Stimulated activated naive CD8-positive, alpha-beta T cell treated with anti-CD3 and anti-CD28 coated beads, Interleukin-15, amount 100 ng/mL, for 72 hours (primary cell): ENCODE data around the gene MLLT3.

Experiments used
- ATAC-seq: fragments of 150-1000 bp; cut with Tn5 transposase; 2 replicates; pipeline ENCODE4 v1.10.0; 2021; ENCODE audit warnings: mild to moderate bottlenecking, moderate library complexity
- DNase-seq, 2 donors: peaks; one replicate each; pipeline ENCODE4 v3.0.0; 2021 to 2022
- H3K27ac Mint-ChIP-seq, 2 donors: one replicate each; pipeline ENCODE4 v1.8.0; 2022; ENCODE audit warnings: mild to moderate bottlenecking in 2 of 2, mixed read lengths in 2 of 2, moderate library complexity in 2 of 2
- H3K27me3 Mint-ChIP-seq: one replicate; pipeline ENCODE4 v1.8.0; 2022; ENCODE audit warnings: mixed read lengths
- H3K4me1 Mint-ChIP-seq: one replicate; pipeline ENCODE4 v1.8.0; 2022; ENCODE audit warnings: mild to moderate bottlenecking, mixed read lengths
- H3K4me3 Mint-ChIP-seq, 2 donors: one replicate each; pipeline ENCODE4 v1.8.0; 2022; ENCODE audit warnings: mild to moderate bottlenecking in 2 of 2, mixed read lengths in 2 of 2, moderate library complexity in 1 of 2
- H3K9me3 Mint-ChIP-seq, 2 donors: one replicate each; pipeline ENCODE4 v1.8.0; 2022; ENCODE audit warnings: mixed read lengths in 2 of 2

Gene MLLT3

GRCh38 chr9:20436476-20437195, 185.7 kb downstream of the MLLT3 start:
- Mint-ChIP-seq H3K9me3 (no peaks in the 10 kb centered on the region), H3K4me3 (no peak overlapping the region), H3K4me1 (peaks cover 17% of the 10 kb centered on the region), H3K27me3 (no peaks in the 10 kb centered on the region), H3K27ac (no peak overlapping the region)
- ATAC-seq = peak; percentile 60
- DNase-seq = no peak

- Mint-ChIP-seq H3K9me3 (no peaks in the 10 kb centered on the region), H3K27me3 (no peaks in the 10 kb centered on the region), H3K4me3 (no peak overlapping the region), H3K4me1 (peaks cover 14% of the 10 kb centered on the region), H3K27ac (no peak overlapping the region)
- ATAC-seq (no peak), DNase-seq (no peak)
Measured at GRCh38 chr9:20428976-20429375, 193.3 kb downstream of the MLLT3 start.

DNA sequence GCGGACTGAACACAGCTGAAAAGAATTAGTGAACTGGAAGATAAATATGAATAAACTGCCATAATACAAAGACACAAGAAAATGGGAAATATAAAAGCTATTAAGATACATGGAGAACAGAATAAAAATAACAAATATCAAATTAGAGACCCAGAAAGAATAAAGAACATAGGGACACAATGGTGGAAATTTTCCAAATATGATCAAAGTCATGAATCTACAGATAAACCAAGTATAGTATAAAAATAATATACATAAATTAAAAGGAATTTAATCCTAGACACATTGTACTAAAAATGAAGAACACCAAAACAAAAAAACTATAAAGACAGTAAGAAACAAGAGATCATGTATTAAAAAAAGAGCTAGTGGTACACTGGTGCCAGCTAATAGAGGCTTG, 194.9 kb downstream of the MLLT3 start:
- Mint-ChIP-seq H3K27me3 (no peaks in the 10 kb centered on the region), H3K4me3 (no peak overlapping the region), H3K27ac (peak overlapping the region in 1 of 2 donors; percentile 61), H3K4me1 (peaks cover 17% of the 10 kb centered on the region), H3K9me3 (no peaks in the 10 kb centered on the region)
- DNase-seq = no peak
- no peak for ATAC-seq

DNA sequence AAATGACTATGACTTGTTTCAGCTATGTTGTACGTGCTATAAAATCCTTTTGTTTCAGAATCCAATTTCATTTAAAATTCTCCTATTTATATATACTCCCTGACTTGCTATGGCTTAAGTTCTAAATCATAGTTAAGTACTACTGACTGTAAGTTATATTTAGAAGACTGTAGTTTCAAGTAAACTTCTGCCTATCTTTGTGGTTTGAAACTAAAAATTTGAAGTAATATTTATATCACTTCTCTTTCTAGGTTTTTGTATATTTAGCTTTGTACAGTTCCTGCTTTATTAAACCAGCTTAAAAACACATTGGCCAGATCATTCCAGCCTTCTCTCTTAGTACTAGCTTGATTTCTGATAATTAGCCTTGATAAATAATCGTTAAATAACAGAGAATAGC, 196.3 kb downstream of the MLLT3 start:
- Mint-ChIP-seq H3K9me3 (no peaks in the 10 kb centered on the region), H3K4me3 (no peak overlapping the region), H3K4me1 (peaks cover 24% of the 10 kb centered on the region), H3K27me3 (no peaks in the 10 kb centered on the region), H3K27ac (no peak overlapping the region)
- no peak for DNase-seq
- no peak for ATAC-seq

DNA sequence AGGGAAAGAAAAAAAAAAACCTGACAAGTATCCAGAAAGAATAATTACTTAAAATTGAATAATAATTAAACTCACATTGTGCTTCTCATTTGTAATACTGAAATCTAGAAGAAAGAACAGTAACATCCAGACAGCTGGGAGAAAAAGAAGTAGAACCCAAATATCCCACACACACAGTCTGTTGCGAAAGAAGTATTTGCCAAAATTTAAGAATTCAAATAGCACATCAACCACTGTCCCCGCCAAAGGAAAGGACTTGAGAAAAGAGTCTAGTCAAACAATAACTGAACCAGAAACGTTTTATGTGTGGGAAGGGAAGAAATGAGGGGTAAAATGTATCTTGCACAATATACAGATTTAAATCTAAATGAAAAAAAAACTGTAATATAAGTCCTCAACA, 202.8 kb downstream of the MLLT3 start:
- ATAC-seq = no peak
- Mint-ChIP-seq H3K9me3 (no peaks in the 10 kb centered on the region), H3K27ac (no peak overlapping the region), H3K27me3 (no peaks in the 10 kb centered on the region), H3K4me3 (no peak overlapping the region), H3K4me1 (peaks cover 39% of the 10 kb centered on the region)
- DNase-seq = no peak

GRCh38 chr9:20418485-20418884, 203.8 kb downstream of the MLLT3 start:
- H3K4me3 Mint-ChIP-seq = no peak overlapping the region
- ATAC-seq (no peak), DNase-seq (no peak)
- H3K4me1 Mint-ChIP-seq = peaks cover 34% of the 10 kb centered on the region
- no peak overlapping the region for H3K27ac Mint-ChIP-seq
- no peaks in the 10 kb centered on the region for H3K9me3 Mint-ChIP-seq
- H3K27me3 Mint-ChIP-seq = no peaks in the 10 kb centered on the region

GRCh38 chr9:20417373-20418080, 204.8 kb downstream of the MLLT3 start:
- peaks cover 33% of the 10 kb centered on the region for H3K4me1 Mint-ChIP-seq
- no peaks in the 10 kb centered on the region for H3K9me3 Mint-ChIP-seq
- ATAC-seq (no peak), DNase-seq (no peak)
- no peak overlapping the region for H3K4me3 Mint-ChIP-seq
- H3K27me3 Mint-ChIP-seq = no peaks in the 10 kb centered on the region
- H3K27ac Mint-ChIP-seq = no peak overlapping the region

DNA sequence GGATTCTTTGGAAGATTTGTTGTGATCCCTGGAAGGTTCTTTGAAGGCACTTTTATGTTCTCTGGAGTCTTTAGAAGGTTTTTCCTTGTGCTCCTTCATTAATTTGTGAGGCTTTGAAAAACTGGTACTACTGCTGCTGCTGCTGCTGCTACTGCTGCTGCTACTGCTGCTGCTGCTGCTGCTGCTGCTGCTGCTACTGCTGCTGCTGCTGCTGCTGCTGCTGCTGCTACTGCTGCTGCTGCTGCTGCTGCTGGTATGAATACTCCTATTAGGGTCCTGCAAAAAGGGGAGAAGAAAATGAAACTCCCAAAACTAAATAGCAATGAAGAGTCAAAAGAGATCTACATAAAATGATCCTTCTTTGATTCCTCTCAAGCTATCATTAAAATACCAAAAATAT, 208.1 kb downstream of the MLLT3 start:
- Mint-ChIP-seq H3K27ac (no peak overlapping the region), H3K27me3 (no peaks in the 10 kb centered on the region), H3K4me1 (peaks cover 34% of the 10 kb centered on the region), H3K4me3 (no peak overlapping the region), H3K9me3 (no peaks in the 10 kb centered on the region)
- DNase-seq (no peak), ATAC-seq (no peak)

GRCh38 chr9:20409321-20410092, 212.8 kb downstream of the MLLT3 start:
- H3K27ac Mint-ChIP-seq = peak overlapping the region in 1 of 2 donors; percentile 70
- no peak overlapping the region for H3K4me3 Mint-ChIP-seq
- no peaks in the 10 kb centered on the region for H3K9me3 Mint-ChIP-seq

DNA sequence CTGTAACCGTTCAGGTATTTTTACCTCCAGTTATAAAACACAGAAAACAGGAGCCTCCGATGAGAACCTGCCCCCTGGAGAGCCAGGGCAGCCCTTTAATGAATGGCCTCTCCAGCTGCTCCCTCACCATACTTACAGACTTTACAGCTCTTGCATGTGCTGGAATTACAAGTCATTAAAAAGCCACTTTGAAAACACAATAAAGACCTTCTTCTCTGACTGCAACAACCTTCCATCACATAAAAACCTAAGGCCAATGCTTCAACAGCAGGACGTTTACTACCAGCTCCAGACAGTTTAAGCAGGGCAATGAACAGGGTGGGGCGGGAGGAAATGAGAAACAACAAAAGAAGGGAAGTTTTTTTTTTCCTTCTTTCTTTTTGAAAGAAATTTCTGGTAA, 213.8 kb downstream of the MLLT3 start:
- ATAC-seq (no peak), DNase-seq (no peak)
- no peaks in the 10 kb centered on the region for H3K27me3 Mint-ChIP-seq
- no peak overlapping the region for H3K4me3 Mint-ChIP-seq
- no peaks in the 10 kb centered on the region for H3K9me3 Mint-ChIP-seq
- no peak overlapping the region for H3K27ac Mint-ChIP-seq
- peaks cover 28% of the 10 kb centered on the region for H3K4me1 Mint-ChIP-seq

More at GRCh38 chr9:20409321-20410092, 212.8 kb downstream of the MLLT3 start:
- no peak for DNase-seq
- Mint-ChIP-seq H3K4me1 (peaks cover 28% of the 10 kb centered on the region), H3K27me3 (no peaks in the 10 kb centered on the region)
- ATAC-seq = no peak

- H3K4me1 Mint-ChIP-seq = peaks cover 38% of the 10 kb centered on the region
- peaks cover under 1 to 2% of the 10 kb centered on the region in 2 donors for H3K9me3 Mint-ChIP-seq
- no peak overlapping the region for H3K4me3 Mint-ChIP-seq
- H3K27ac Mint-ChIP-seq = no peak overlapping the region
- ATAC-seq = no peak
- no peaks in the 10 kb centered on the region for H3K27me3 Mint-ChIP-seq
- no peak for DNase-seq
Measured at GRCh38 chr9:20407013-20407412, 215.3 kb downstream of the MLLT3 start.

DNA sequence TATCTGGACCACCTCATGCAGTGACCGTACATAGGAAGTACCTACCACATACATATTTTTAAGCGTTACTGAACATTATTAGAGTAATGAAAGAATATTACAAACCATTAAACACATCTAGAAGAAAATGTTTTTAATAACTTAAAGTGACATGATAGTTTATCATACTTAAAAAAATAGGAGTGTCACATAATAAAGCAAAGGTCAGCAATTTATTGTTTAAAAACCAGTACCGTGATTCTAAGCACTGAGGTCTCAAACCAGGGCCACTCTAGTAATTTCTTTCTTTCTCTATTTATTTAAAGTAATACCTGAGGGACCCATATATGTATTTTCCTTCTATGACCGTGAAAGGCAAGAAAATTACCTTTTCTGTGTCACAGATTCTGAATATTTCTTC, 216.0 kb downstream of the MLLT3 start:
- Mint-ChIP-seq H3K27me3 (no peaks in the 10 kb centered on the region), H3K4me3 (no peak overlapping the region), H3K9me3 (peaks cover 7 to 8% of the 10 kb centered on the region in 2 donors), H3K27ac (no peak overlapping the region), H3K4me1 (peaks cover 45% of the 10 kb centered on the region)
- DNase-seq = no peak
- ATAC-seq = no peak

DNA sequence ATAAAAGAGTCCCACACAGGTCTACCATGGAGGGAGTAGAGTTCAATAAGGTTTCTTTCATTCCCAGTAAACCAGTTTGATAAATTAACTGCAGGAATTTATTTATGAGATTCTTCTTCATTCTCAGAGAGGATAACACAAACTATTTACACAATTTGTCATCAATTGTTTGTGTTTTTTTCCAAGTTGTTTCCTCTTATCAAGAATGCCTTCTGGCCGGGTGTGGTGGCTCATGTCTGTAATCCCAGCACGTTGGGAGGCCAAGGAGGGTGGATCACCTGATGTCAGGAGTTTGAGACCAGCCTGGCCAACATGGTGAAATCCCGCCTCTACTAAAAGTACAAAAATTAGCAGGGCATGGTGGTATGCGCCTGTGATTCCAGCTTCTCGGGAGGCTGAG, 216.7 kb downstream of the MLLT3 start:
- peaks cover 41% of the 10 kb centered on the region for H3K4me1 Mint-ChIP-seq
- H3K4me3 Mint-ChIP-seq = no peak overlapping the region
- no peak for DNase-seq
- H3K27ac Mint-ChIP-seq = no peak overlapping the region
- H3K9me3 Mint-ChIP-seq = peaks cover 8% of the 10 kb centered on the region in 2 donors
- no peak for ATAC-seq
- no peaks in the 10 kb centered on the region for H3K27me3 Mint-ChIP-seq

- peaks cover 36% of the 10 kb centered on the region for H3K4me1 Mint-ChIP-seq
- H3K27me3 Mint-ChIP-seq = no peaks in the 10 kb centered on the region
- peaks cover 8% of the 10 kb centered on the region in 2 donors for H3K9me3 Mint-ChIP-seq
- no peak for DNase-seq
- H3K4me3 Mint-ChIP-seq = no peak overlapping the region
- ATAC-seq = no peak
- H3K27ac Mint-ChIP-seq = no peak overlapping the region
Measured at GRCh38 chr9:20405078-20405477, 217.2 kb downstream of the MLLT3 start.

DNA sequence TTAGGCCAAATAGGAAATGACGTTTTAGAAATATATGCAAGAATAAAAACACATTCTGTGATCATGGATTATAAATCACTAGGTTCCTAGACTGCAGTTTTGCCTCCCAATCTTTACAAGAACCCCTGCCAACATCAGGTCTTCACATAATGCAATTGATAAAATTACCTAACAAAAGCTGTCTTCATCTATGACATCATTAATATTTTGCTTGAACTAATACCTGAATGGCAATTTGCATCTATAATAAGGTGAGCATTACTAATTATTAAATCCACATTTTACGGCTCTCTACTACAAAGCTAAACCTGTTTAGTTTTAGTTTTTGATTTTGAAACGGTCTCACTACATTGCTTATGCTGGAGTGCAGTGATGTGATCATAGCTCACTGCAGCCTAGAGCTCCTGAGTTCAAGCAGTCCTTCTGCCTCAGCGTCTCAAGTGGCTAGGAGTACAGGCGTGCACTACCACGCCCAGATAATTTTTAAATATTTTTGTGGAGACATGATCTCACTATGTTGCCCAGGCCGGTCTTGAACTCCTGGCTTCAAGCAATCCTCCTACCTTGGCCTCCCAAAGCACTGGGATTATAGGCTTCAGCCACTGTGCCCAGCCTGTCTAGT, 218.0 kb downstream of the MLLT3 start:
- Mint-ChIP-seq H3K4me1 (peaks cover 36% of the 10 kb centered on the region), H3K9me3 (peaks cover 8% of the 10 kb centered on the region in 2 donors), H3K27me3 (no peaks in the 10 kb centered on the region), H3K4me3 (no peak overlapping the region), H3K27ac (no peak overlapping the region)
- no peak for ATAC-seq
- DNase-seq = no peak
